Measurements from ENCODE around the gene FNIP2.

- TF ChIP-seq POLR2A (IDR thresholded peaks at IDR 0.05; ENCODE audit: low read depth, low read length) (no peak), POU2F2 (IDR thresholded peaks at IDR 0.05; ENCODE audit: low read depth, low read length) (no peak), POLR2AphosphoS5 (IDR thresholded peaks at IDR 0.05; ENCODE audit: low read depth, low read length) (no peak), PAX5 (IDR thresholded peaks at IDR 0.05; ENCODE audit: insufficient read depth, low read length, severe bottlenecking) (no peak)
Measured at GRCh38 chr4:158722291-158722916, 46.4 kb upstream of the FNIP2 start.

Measured in GM12891 (cell line).